K562 (cell line): ENCODE results near the gene APOBEC3G.
"Not testable (repeated sequence)": the region's sequence is repeated elsewhere in the genome, so short reads cannot be mapped to it uniquely, and the experiment has no call there.

Source experiments
- CBX3 ChIP-seq, 2 experiments: IDR thresholded peaks; 1 replicate in 1 of 2; 2 replicates in 1 of 2; pipeline ENCODE4 v1.6.1; 2012; ENCODE audit warnings: inconsistent platforms in 2 of 2, low read length in 2 of 2, borderline replicate concordance in 1 of 2, control low read depth in 1 of 2
- EHMT2 ChIP-seq: fragments of 450-650 bp; IDR thresholded peaks from 2 replicates; pipeline ENCODE4 v1.6.1; 2018; ENCODE audit warnings: antibody characterized with exemption
- FOSL1 ChIP-seq: fragments of 200-800 bp; sonication (Bioruptor generic); conservative IDR thresholded peaks from 2 replicates; pipeline ENCODE4 v1.6.1; 2016; ENCODE audit warnings: missing genetic modification characterization, missing compliant biosample characterization
- FOXM1 ChIP-seq, 2 experiments: fragments of 450-650 bp in 1 of 2; sonication (generic) in 1 of 2; formaldehyde crosslinking in 1 of 2; IDR thresholded peaks; 2 replicates each; pipeline versions ENCODE4 v1.6.1 to v1.9.0; 2017 to 2022; ENCODE audit warnings: low read depth in 2 of 2, mild to moderate bottlenecking in 2 of 2, missing genetic modification reagents in 1 of 2, moderate library complexity in 1 of 2
- POLR2A ChIP-seq: fragments of 450-650 bp; conservative IDR thresholded peaks from 2 replicates; pipeline ENCODE4 v1.6.1; 2016
- RAD21 ChIP-seq, 2 experiments: fragments of 250-450 bp in 1 of 2; fragments of 450-650 bp in 1 of 2; sonication (Bioruptor Pico) in 1 of 2; formaldehyde crosslinking in 1 of 2; IDR thresholded peaks in 1 of 2; conservative IDR thresholded peaks in 1 of 2; 2 replicates each; pipeline versions ENCODE4 v1.4.0 to v1.8.0; 2020 to 2022; ENCODE audit warnings: mild to moderate bottlenecking in 2 of 2, moderate library complexity in 1 of 2
- TFE3 ChIP-seq: fragments of 450-650 bp; formaldehyde crosslinking; IDR thresholded peaks from 2 replicates; pipeline ENCODE4 v1.4.0; 2020; ENCODE audit warnings: mild to moderate bottlenecking, mixed read lengths
- ZBTB40 ChIP-seq, 2 experiments: fragments of 450-650 bp in 1 of 2; sonication (generic) in 1 of 2; formaldehyde crosslinking in 1 of 2; IDR thresholded peaks; 2 replicates each; pipeline versions ENCODE4 v1.7.1 to v1.9.0; 2016 to 2022; ENCODE audit warnings: inconsistent platforms in 1 of 2, mild to moderate bottlenecking in 1 of 2, missing genetic modification reagents in 1 of 2
- ZNF12 ChIP-seq: sonication (generic); formaldehyde crosslinking; IDR thresholded peaks from 2 replicates; pipeline ENCODE4 v1.4.0; 2020; ENCODE audit warnings: mild to moderate bottlenecking, missing genetic modification reagents

GRCh38 chr22:39076155-39077025 lies 685 bp upstream of the APOBEC3G start:
- TF ChIP-seq ZNF12 (CRISPR knock-in tag); RAD21 (CRISPR knock-in tag; conservative IDR thresholded peaks at IDR 0.05 in 1 of 2, IDR thresholded peaks at IDR 0.05 in 1 of 2); EHMT2; POLR2A; TFE3; CBX3 (IDR thresholded peaks at IDR 0.05; ENCODE audit: borderline replicate concordance in 1 of 2, low read length in 2 of 2); ZBTB40 (IDR thresholded peaks at IDR 0.05); ZBTB40 (CRISPR knock-in tag; IDR thresholded peaks at IDR 0.05); FOSL1 (tag); FOXM1 (IDR thresholded peaks at IDR 0.05; ENCODE audit: low read depth); FOXM1 (CRISPR knock-in tag; IDR thresholded peaks at IDR 0.05; ENCODE audit: low read depth): not testable (repeated sequence)
